ENCODE data around the gene PCDHGB1.
"Not testable (repeated sequence)": the region's sequence is repeated elsewhere in the genome, so short reads cannot be mapped to it uniquely, and the experiment has no call there.

Gene PCDHGB1

GRCh38 chr5:141346017-141346416, 3.9 kb upstream of the PCDHGB1 start:
- not testable (repeated sequence) for DNase-seq

DNA sequence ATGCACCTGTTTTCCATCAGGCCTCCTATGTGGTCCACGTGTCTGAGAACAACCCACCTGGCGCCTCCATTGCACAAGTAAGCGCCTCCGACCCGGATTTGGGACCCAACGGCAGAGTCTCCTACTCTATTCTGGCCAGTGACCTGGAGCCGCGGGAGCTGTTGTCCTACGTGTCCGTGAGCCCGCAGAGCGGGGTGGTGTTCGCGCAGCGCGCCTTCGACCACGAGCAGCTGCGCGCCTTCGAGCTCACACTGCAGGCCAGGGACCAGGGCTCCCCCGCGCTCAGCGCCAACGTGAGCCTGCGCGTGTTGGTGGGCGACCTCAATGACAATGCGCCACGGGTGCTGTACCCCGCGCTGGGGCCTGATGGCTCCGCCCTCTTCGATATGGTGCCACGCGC, 1.7 kb downstream of the PCDHGB1 start:
- no peak for DNase-seq

GRCh38 chr5:141354900-141355469, 5.1 kb downstream of the PCDHGB1 start, which contains the start of gene PCDHGA4:
PCDHGA4 (plus strand) TSS chr5:141355021; CDS start chr5:141355108, 87 bp downstream.
- DNase-seq, result no peak

GRCh38 chr5:141355641-141356040, 5.7 kb downstream of the PCDHGB1 start:
- no peak for DNase-seq

GRCh38 chr5:141356133-141356532, 6.2 kb downstream of the PCDHGB1 start:
- DNase-seq, result no peak

GRCh38 chr5:141356950-141357349, 7.1 kb downstream of the PCDHGB1 start:
- DNase-seq, result no peak

DNA sequence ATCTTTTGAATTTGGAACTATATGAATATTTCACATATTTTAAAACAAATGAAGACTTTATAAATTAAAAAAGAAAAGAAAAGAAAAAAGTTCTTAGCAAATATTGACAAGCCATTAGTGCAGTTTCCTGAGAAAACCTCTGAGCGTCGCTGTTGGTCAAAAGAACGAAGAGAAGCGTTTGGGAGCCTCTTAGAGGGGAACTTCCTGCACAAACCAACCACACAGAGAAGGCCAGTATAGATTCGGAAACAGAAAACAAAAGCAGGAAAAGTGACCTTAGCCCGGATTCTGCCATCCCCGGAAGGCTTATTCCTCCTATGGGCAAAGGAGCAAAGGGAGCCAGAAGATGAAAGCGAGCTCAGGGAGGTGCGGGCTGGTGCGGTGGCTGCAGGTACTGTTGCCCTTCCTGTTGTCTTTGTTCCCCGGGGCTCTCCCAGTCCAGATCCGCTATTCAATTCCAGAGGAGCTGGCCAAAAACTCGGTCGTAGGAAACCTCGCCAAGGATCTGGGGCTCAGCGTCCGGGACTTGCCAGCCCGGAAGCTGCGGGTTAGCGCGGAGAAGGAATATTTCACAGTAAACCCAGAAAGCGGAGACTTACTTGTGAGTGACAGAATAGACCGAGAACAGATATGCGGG, 10.0 kb downstream of the PCDHGB1 start, which contains the start of gene PCDHGB2:
TSS of gene PCDHGB2 (plus strand) at position 205 of the 637 bp plus-strand sequence. CDS start at position 347, 142 bp downstream.
- DNase-seq, result peak in 1 of 2 donors; percentile 78

DNA sequence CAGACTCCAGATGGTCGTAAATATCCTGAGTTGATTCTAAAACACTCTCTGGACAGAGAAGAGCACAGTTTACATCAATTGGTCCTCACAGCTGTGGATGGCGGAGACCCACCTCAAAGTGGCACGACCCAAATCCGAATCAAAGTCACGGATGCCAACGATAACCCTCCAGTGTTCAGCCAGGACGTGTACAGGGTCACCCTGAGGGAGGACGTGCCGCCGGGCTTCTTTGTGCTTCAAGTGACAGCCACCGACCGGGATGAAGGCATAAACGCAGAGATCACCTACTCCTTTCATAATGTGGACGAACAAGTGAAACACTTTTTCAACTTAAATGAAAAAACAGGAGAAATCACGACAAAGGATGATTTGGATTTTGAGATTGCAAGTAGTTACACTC, 10.8 kb downstream of the PCDHGB1 start:
- DNase-seq, result no peak

DNA sequence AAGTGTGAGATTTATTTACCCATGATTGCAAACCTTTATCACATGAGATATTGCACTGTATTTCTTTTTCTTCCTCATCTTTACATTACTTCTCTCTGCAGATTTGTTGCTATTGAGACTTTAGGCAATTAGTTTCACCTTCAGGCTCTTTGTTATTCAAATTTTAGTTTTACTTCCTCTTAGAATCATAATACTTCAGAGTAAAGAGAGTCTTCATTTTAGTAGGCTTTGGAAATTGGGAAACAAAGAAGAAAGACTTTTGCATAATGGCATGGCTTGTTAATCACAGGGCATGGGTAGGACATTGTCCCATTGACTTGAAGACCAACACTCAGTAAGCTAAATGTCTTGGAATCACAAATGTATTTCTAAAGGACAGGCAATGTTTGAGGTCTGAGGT, 12.8 kb downstream of the PCDHGB1 start:
- no peak for DNase-seq

- DNase-seq, result no peak
These were observed 14.2 kb downstream of the PCDHGB1 start, which contains the start of gene PCDHGA5 for GRCh38 chr5:141363952-141364660. PCDHGA5 (plus strand) TSS chr5:141364162; CDS start chr5:141364331, 169 bp downstream.

DNA sequence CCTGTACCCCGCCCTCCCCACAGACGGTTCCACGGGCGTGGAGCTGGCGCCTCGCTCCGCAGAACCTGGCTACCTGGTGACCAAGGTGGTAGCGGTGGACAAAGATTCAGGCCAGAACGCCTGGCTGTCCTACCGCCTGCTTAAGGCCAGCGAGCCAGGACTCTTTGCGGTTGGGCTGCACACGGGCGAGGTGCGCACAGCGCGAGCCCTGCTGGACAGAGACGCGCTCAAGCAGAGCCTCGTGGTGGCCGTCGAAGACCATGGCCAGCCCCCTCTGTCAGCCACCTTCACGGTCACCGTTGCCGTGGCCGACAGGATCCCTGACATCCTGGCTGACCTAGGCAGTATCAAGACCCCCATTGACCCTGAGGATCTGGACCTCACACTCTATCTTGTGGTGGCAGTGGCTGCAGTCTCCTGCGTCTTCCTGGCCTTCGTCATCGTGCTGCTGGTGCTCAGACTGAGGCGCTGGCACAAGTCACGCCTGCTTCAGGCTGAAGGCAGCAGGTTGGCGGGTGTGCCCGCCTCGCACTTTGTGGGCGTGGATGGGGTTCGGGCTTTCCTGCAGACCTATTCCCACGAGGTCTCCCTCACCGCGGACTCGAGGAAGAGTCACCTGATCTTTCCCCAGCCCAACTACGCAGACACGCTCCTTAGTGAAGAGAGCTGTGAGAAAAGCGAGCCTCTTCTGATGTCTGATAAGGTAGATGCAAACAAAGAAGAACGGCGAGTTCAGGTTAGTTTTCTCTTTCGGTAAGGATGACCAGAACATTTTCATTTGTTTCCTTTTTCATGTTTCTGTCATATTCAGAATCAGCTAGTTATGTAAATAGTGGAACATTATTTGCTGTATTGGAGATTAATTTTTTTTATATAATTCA, 16.4 kb downstream of the PCDHGB1 start:
- no peak for DNase-seq

GRCh38 chr5:141369994-141370848, 20.3 kb downstream of the PCDHGB1 start, which contains the start of gene PCDHGB3:
PCDHGB3 (plus strand) TSS chr5:141370242; CDS start chr5:141370395, 153 bp downstream.
- no peak for DNase-seq

DNA sequence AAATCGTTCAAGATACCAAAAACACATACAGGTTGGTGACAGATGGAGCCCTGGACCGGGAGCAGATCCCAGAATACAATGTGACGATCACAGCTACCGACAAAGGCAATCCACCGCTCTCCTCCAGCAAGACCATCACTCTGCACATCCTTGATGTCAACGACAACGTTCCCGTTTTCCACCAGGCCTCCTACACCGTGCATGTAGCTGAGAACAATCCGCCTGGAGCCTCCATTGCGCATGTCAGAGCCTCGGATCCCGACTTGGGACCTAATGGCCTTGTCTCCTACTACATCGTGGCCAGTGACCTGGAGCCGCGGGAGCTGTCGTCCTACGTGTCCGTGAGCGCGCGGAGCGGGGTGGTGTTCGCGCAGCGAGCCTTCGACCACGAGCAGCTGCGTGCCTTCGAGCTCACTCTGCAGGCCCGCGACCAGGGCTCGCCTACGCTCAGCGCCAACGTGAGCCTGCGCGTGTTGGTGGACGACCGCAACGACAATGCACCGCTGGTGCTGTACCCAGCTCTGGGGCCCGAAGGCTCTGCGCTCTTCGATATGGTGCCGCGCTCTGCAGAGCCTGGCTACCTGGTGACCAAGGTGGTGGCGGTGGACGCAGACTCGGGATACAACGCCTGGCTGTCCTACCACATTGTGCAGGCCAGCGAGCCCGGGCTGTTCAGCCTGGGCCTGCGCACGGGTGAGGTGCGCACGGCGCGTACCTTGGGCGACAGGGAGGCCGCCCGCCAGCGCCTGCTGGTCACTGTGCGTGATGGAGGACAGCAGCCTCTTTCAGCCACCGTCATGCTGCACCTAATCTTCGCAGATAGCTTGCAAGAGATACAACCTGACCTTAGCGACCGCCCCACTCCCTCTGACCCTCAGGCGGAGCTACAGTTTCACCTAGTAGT, 21.9 kb downstream of the PCDHGB1 start:
- no peak for DNase-seq

DNA sequence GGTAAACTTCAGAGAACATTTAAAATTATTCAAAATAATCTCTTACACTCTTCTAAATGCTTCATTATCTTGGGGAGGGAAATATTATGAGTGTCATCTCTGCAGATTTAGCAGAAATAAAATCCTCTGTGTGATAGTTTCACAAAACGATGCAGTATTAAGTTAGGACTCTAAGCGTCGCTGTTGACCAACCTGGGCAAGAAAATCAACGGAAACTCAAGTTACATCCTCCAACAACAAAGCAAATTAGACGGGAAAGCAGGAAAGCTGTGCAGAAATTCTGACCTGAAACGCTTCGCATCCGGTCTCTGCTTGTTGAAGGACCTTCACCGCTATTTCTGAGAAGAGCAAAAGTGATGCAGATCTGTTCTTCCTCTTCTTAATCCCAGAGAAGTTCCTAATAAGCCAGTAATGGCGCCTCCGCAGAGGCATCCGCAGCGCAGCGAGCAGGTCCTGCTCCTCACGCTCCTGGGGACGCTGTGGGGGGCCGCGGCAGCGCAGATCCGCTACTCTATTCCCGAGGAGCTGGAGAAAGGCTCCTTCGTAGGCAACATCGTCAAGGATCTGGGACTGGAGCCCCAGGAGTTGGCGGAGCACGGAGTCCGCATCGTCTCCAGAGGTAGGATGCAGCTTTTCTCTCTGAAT, 23.9 kb downstream of the PCDHGB1 start, which contains the start of gene PCDHGA6:
TSS of gene PCDHGA6 (plus strand) at position 219 of the 645 bp plus-strand sequence. CDS start at position 412, 193 bp downstream.
- DNase-seq, result no peak

DNA sequence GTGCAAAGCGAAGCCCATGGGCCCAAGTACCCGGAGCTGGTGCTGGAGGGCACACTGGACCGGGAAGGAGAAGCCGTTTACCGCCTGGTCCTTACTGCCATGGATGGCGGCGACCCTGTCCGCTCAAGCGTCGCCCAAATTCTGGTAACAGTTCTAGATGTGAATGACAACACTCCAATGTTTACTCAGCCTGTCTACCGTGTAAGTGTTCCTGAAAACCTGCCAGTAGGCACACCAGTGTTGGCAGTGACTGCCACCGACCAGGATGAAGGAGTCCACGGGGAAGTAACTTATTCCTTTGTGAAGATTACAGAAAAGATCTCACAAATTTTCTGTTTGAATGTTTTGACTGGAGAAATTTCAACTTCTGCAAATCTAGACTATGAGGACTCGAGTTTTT, 24.7 kb downstream of the PCDHGB1 start:
- DNase-seq, result no peak

DNA sequence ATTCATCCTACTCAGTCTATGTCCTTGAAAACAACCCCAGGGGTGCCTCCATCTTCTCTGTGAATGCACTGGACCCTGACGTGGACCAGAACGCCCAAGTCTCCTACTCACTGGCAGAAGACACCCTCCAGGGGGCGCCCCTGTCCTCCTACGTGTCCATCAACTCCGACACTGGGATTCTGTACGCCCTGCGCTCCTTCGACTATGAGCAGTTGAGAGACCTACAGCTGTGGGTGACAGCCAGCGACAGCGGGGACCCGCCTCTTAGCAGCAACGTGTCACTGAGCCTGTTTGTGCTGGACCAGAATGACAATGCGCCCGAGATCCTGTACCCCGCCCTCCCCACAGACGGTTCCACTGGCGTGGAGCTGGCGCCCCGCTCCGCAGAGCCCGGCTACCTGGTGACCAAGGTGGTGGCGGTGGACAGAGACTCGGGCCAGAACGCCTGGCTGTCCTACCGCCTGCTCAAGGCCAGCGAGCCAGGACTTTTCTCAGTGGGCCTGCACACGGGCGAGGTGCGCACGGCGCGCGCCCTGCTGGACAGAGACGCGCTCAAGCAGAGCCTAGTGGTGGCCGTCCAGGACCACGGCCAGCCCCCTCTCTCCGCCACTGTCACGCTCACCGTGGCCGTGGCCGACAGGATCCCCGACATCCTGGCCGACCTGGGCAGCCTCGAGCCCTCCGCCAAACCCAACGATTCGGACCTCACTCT, 25.7 kb downstream of the PCDHGB1 start:
- DNase-seq, result not testable (repeated sequence)

GRCh38 chr5:141382469-141383294, 32.8 kb downstream of the PCDHGB1 start, which contains the start of gene PCDHGA7:
PCDHGA7 (plus strand) TSS chr5:141382742; CDS start chr5:141382900, 158 bp downstream.
- DNase-seq, result no peak

GRCh38 chr5:141383345-141383744, 33.4 kb downstream of the PCDHGB1 start:
- no peak for DNase-seq
